HG02642 (cell line): ENCODE results near the gene LRSAM1.
"Not testable (repeated sequence)": the region's sequence is repeated elsewhere in the genome, so short reads cannot be mapped to it uniquely, and the experiment has no call there.

ENCODE experiments used
- ATAC-seq: cut with Tn5 transposase; IDR thresholded peaks from one replicate; pipeline ENCODE4 v1.9.1; 2021; ENCODE audit warnings: mild to moderate bottlenecking; ENCODE audit not compliant: unreplicated experiment, poor library complexity

LRSAM1 gene

DNA sequence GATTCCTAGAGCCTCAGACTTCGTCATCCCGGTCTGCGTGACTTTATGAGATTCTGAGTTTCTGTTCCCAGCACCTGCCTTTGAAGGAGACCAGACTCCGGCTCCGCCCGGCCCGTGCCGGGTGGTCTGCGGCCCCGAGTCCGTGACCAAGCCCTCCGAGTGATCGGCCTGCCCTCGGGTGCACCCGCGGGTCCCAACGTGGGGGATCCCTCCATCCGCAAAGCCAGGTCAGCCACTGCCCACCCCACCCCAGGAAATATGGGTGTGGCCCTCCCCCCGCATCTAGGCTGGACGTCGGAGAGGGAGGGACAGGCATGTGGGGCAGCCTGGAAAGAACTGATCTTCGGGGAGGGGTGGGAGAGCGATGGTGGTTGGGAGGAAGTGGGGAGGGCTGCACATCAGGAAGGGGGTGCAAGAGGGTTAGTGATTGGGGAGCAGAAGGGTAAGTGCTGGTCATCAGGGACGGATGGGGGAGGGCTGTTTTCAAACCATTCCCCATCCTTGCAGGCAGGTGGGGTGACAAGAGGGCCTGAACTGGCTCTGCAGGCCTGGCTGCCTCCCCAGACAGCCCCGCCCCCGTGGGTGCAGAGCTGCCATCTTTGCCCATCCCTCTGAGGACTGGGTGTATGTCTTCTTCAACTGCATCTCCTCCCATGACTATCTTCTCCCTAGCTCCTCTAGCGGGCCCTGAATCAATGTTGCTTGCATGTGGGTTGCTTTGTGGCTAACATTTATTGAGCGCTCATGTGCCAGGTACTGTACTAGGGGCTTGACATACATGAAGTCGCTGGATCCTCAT is 747 bp downstream of the LRSAM1 start:
- ATAC-seq: peak; percentile 12

DNA sequence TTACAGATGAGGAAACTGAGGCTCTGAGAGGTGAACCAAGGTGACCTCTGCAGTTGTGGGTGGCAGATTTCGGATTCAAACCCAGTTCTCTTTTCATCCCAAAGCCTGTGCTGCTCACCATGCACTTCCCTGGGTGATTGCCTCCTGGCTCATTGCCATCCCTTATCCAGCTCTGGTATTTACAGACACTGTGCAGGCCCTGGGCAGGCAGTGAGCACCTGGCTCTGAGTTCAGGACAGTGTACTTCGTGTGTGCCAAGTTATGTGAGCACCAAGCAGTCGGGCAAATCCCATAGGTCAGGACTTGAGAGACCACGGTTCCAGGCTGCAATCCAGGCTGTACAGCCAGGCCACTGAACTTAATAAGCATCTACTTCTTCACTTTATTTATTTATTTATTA is 1.4 kb downstream of the LRSAM1 start:
- ATAC-seq: no peak

DNA sequence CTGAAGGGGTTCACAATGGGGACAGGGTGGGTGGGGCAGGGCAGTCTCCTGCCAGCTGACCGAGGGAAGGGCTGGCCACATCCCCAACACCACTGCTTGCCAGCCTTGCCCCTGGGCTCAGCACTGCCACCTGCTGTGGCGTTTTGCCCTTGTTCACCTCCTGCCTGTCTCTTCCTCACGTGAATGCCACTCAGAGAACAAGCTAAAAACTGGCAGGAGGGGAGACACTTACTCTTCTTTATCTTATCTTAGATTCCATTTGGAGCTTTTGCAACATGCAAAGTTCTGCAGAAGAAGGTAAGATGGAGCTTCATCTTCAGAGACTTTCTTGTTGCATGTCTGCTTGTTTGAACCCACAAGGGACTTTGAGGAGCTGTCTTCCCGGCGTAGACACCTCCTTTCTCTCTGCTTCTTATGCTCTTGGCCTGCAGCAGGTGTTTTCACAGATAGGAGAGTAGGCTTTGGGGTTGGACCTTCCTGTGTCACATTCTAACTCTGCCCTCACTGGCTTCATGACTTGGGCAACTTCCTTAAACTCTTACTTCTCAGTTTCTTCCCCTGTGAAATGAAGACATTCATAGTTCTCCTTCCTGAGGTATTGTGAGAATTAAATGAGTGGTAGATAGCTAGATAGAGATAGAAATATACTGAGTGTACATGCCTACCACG is 4.1 kb downstream of the LRSAM1 start:
- no peak for ATAC-seq

DNA sequence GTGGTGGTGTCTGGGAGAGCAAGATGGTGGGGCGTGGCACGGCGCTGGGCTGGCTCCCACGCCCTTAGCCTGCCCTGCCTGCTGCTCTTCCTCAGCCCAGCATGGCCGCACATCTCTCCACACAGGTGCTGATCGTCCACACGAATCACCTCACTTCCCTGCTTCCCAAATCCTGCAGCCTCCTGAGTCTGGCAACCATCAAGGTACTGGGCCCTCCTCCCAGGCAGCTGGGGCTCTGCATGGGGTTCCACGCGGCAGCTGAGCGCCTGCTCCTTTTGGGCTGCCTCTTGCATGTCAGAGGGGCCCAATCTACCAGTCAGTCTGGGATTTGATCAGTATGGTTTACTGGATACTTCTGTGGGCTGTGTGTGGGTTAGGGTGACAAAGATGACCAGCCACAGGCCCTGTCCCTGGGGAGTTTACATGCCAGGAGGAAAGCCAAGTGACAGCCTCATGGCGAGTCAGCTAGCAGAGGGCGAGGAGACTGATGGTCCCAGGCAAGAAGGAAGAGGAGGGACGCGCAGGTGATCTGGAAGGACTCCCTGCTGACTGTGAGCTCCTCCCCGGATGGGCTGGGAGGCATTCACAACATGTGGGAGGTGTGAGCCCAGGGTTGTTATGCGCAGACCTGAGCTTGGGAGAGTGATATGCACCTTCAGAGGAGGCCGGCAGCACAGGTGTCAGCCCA is 6.0 kb downstream of the LRSAM1 start:
- no peak for ATAC-seq

DNA sequence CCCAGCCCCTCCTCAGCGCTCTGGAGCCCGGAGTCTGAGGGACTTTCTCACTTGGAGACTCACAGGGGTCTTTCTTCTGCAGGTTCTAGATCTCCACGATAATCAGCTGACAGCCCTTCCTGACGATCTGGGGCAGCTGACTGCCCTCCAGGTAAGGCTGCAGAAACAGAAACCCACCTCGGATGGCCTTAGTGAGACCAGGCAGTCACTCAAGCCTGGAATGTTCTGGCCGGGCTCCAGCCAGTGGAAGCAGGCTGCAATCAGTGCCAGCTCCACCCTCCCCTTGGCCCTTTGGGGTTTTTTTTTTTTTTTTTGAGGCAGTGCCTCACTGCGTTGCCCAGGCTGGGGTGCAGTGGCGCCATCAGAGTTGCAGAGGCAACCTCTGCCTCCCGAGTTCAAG is 7.6 kb downstream of the LRSAM1 start:
- no peak for ATAC-seq

DNA sequence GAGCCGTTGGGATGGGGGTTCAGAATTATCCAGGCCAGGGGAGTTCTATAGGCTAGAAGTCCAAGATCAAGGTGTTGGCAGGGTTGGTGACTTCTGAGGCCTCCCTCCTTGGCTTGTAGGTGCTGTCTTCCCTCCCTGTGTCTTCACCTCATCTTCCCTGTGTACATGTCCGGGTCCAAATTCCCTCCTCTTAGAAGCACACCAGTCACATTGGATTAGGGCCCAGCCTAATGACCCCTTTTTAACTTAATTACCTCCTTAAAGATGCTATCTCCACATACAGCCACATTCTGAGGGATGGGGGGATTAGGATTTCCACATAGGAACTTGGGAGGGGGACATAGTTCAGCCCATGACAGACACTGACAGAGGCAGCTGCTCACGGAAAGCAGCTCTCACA is 12.1 kb downstream of the LRSAM1 start:
- no peak for ATAC-seq

DNA sequence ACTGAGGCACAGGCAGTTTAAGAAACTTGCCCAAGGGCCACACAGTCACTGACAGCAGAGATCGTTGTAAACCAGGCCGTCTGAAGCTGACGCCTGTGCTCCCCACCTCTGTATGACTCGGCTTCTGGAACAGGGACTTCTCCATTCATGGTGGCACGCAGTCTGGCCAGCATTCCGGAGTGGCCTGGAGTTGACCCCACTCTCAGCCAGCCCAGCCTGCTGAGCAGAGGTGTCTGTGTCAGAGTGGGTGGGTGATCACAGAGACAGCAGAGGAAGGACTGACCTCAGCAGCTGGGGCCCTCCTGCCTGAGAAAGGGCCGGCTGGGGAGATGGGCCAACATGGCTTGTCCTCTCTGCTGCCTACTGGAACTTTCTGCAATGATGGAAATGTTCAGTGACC is 12.6 kb downstream of the LRSAM1 start:
- ATAC-seq: no peak

DNA sequence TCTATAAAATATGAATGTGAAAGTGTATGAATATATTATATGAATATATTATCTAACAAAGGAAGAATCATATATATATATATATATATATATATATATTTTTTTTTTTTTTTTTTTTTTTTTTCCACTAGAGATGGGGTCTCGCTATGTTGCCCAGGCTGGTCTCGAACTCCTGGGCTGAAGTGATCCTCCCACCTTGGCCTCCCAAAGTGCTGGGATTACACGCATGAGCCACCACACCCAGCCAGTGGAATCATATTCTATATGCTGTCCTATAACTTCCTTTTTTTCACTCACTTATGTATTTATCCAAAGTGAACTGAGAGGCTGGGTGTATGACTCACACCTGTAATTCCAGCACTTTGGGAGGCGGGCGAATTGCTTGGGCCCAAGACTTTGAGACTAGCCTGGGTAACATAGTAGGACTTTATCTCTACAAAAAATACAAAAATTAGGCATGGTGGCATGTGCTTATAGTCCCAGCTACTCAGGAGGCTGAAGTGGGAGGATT is 15.2 kb downstream of the LRSAM1 start:
- ATAC-seq: not testable (repeated sequence)

DNA sequence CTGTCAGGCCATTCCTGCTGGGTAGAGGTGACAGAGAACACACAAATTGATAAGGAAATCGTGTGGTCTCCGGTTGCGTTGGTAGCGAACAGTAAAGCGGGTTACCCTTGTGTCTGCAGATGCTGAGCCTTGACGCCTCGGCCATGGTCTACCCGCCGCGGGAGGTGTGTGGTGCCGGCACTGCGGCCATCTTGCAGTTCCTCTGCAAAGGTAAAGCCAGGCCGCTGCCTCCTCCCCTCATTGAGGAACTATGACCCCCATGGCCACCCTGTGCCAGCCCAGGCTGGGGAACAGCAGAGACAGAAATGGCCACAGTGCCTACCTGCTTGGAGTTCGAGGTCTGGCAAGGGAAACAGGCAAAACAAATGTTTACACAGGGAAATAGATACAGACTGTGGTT is 16.3 kb downstream of the LRSAM1 start:
- ATAC-seq: no peak

DNA sequence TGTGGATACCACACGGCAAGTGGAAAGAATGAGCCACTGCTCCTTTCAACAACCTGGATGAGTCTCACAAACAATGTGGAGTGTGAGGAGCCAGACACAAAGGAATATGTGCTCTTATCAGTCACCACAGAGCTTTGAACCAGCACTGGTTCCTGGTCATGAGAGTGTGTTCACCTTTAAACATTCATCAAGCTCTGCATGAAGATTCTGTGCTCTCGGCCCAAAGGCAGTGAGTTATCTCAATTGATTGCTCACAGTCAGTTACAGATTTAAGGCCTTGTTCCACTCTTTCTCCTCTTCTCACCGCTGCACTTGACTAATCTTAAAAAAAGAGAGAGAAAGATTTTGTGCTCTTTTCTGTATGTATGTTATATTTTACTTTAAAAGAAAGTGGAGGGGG is 19.4 kb downstream of the LRSAM1 start:
- no peak for ATAC-seq

DNA sequence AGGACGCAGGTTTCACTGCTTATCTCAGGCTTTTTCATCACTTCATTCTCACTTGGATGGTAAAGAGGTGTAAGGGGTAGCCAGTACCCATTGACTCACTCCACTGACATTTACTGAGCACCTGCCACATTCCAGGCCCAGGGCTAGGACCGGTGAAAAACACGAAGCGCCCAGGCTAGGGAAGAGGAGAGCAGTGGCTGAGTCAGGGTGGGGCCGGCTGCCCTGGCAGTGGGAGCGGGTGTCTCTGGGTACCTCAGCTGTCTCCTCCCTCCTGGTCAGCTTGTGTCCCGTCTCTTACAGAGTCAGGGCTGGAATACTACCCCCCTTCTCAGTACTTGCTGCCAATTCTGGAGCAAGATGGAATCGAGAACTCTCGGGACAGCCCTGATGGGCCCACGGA is 22.2 kb downstream of the LRSAM1 start:
- ATAC-seq: no peak

DNA sequence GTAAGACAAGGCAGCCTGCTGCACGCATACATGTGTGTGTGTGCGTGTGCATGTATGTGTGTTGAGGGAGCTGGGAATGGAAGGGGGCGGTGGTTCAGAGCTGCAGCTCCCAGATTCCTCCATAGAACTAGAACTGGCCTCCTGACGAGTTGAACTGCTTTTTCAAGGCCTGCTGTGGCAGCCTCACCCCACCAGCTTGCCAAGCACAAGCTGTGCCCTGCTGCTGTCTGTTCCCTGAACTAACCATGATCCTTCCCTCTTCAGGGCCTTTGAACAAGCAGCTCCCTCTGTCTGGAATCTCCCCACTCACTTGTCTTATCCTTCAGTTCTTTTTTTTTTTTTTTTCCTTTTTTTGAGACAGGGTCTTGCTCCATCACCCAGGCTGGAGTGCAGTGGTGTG is 22.6 kb downstream of the LRSAM1 start:
- no peak for ATAC-seq

DNA sequence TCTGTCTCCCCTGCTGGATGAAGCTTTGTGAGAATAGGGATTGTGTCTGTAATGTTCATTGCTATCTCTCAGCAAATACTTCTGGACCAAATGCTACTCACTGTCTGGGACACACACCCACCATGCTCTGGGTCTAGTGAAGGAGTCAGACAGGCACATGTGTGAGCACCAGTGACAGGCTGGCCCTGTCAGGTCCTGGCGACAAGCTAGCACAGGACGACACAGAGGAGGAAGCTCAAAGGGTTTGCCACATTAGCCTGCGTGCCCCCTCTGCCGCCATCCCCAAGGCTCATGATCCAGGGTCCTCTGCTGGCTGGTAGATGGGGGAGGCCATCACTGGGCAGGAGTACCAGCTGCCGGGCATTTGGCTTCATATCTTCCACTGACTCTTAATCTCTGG is 23.3 kb downstream of the LRSAM1 start:
- no peak for ATAC-seq

DNA sequence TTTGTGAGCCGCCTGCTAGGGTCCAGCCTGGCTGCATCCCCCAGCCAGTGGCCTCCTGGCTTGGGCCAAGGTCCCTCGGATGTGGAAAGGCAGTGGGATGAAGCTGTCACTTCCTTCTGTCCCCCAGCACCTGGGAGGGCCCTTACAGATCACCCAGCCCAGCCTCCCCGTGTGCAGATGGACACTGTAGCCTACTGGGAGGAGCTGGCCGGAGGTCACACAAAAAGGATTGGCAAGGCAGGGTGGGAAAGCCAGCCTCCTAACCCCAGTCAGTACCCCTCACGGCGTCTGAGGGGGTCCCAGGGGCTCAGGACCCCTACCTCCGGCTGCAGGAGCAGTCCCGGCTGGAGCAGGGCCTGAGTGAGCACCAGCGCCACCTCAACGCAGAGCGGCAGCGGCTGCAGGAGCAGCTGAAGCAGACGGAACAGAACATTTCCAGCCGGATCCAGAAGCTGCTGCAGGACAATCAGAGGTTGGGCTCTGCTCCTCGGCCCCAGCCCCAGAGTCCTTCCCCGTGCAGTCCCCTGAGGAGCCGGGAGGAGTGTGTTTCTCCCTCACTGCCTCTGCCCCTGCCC is 28.3 kb downstream of the LRSAM1 start:
- ATAC-seq: no peak

DNA sequence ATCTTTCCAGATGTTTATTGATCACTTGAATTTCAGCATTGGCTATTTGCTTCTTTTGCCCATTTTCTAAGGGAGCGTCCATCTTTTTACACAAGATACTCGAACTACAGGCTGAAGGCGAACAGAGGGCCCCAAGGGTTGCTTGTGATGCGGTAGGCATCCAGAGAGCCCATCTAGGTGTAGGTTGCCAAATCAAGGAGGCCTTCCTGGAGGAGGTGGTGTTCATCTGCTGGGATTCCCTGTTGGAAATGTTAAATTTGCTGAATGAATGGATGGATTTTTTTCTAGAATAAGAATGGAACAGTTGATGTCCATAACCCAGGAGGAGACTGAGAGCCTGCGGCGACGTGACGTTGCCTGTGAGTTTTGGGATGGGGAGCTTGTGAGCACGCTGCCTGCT is 31.4 kb downstream of the LRSAM1 start:
- no peak for ATAC-seq

DNA sequence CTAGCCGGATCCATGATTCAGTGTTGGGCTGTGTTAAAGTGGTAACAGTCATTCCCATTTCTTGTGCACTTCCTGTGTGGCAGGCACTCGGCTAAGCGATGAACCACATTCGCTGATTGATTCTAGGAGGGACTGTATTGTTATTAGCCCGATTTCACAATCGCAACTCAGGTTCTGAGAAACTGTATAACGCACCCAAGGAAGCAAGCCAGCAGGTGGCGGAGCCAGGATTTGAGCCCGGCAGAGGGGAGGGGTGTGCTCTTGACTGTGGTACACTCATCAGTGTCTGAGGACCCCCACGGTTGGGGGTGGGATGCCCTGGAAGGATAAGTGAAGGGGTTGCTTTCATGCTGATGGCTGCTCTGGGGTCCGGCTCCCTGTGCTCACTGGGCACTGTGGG is 34.7 kb downstream of the LRSAM1 start:
- ATAC-seq: no peak

DNA sequence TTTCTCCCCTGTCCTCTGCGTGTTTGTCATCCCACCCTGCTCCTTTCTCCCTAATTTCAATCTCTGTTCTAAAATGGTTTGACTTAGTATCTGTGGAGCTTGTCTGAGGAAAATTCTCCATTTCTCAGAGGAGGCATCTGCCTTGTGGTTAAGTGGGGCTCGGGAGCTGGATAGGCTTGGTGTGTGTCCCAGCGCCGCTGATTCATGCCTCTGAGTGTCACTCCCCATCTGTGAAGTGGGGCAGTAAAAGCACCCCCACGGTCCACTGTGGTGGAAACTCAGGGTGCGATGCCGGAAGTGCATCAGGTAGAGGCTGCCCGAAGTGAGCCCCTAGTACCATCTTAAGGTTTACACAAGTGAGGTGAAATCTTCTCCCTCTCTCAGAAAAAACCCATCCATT is 37.6 kb downstream of the LRSAM1 start:
- ATAC-seq: no peak

DNA sequence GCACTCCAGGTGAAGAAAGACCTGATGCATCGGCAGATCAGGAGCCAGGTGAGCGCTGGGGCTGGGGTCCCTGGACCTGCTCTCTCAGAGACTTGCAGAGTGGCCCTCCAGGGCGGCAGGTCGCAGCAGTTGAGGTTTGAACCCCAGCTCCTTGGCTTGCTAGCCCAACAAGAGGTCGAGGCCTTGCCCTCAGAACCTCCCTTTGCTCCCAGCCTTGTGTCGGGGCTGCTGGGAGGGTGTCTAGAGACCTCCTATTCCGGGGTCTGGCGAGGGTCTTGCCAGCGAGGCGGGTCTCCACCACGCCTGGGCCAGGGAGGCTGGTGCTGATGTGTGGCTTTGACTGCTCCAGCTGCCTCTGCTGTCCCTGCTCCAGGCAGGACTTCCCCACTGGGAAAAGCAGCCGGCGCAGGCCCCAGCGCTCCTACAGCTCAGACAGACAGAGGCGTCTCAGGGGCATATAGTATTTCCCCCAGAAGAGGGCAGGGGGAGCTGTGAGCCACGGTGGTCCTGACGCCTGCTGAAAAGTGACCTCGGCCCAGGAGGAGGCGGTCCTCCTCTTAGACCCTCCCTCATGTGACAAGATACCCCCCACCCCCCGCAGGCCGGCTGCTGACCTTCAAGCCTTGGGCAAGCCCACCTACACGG is 38.3 kb downstream of the LRSAM1 start:
- no peak for ATAC-seq

DNA sequence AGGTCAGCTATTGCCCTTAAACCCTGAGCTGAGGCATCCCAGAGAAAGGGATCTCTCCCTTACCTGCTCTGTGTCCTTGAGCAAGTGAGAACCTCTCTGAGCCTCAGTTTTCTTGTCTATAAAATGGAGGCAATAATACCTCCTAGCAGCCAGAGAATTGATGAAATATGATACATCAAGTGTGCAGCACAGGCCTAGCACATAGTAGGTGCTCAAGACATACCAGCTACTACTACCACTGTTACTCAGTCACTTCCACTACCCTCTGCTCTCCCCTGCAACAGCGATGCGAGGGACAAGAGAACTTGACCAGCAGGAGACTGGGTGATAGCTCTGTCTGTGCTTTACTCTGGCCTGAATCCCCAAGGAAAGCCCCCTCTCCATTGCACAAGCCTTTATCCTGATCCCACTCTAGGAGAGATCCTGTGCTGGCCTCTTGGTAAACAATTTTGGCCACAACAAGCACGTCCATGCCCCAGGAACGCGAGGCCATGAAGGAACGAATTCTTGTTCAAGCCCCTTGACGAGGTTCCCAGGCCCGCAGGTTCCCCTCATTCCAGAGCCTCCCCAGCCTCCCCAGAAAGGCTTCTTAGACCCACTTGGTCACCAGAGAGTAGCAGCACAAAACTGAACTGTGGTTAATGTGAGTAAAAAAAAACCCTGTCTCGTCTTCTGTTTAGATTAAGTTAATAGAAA is 39.4 kb downstream of the LRSAM1 start:
- no peak for ATAC-seq

DNA sequence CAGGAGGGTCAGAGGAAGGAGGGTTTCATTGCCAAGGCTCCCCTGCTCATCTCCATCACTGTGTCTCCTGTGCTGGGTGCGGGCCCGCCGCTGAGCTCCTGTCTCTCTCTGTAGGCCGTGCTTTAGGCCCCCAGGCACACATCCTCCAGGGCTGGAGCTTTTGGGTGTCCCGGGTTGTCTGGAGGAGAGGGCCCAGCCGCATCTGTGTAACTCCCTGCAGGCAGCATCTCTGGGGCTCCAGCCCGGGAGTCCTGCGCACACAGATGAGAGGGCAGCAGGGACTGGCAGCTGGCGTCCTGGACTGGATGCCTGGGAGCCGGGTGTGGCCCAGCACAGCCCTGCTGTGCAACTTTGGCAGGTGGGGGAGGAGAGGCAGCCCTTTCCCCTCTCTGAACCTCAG is 40.2 kb downstream of the LRSAM1 start:
- ATAC-seq: no peak
